ENCODE data around the gene DDHD1.

Gene DDHD1

DNA sequence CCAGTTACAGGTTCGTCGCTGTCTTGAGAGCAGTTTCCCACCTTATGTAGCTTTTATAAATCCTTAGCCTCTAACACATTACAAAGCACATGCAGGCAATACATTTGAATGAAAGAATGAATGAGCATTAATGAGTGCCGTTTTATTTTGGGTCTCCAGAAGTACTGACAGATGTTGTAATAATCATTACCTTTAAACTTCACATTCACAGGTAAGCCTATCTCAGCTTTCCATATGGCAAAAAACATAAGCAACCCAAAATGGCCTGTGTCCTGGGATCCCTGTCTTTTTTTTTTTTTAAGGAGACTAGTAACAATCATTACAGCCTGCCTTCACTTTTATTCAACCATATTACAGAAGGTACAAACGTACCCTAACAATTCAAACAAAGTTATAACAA, 149.3 kb downstream of the DDHD1 start:
- TF ChIP-seq, protein P1, sequence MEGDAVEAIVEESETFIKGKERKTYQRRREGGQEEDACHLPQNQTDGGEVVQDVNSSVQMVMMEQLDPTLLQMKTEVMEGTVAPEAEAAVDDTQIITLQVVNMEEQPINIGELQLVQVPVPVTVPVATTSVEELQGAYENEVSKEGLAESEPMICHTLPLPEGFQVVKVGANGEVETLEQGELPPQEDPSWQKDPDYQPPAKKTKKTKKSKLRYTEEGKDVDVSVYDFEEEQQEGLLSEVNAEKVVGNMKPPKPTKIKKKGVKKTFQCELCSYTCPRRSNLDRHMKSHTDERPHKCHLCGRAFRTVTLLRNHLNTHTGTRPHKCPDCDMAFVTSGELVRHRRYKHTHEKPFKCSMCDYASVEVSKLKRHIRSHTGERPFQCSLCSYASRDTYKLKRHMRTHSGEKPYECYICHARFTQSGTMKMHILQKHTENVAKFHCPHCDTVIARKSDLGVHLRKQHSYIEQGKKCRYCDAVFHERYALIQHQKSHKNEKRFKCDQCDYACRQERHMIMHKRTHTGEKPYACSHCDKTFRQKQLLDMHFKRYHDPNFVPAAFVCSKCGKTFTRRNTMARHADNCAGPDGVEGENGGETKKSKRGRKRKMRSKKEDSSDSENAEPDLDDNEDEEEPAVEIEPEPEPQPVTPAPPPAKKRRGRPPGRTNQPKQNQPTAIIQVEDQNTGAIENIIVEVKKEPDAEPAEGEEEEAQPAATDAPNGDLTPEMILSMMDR (conservative IDR thresholded peaks at IDR 0.05; ENCODE audit: low read length) = no peak
- no peak overlapping the region for H3K4me3 ChIP-seq (ENCODE audit: low read length)
- DNase-seq (ENCODE audit: low read depth) = no peak

DNA sequence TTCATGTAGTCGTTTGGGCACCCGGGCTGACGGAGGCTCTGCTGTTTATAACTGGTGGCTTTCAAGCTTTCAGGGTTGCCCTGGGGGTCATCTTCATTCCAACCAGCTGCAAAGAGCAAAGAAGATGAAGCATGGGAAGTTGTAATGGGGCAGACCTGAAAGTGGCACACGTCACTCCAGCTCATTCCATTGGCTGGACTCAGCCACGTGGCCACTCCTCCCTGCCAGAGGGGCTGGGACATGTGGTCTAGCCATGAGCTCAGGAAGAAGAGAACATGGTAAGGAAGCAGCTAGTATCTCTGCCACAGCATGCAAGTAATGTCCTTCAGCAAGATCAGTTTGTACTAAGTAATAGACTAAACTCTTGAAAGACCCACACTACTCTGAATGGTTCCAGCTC, 150.5 kb downstream of the DDHD1 start:
- H3K4me3 ChIP-seq (ENCODE audit: low read length) = no peak overlapping the region
- TF ChIP-seq, protein P1 (conservative IDR thresholded peaks at IDR 0.05; ENCODE audit: low read length) = no peak

DNA sequence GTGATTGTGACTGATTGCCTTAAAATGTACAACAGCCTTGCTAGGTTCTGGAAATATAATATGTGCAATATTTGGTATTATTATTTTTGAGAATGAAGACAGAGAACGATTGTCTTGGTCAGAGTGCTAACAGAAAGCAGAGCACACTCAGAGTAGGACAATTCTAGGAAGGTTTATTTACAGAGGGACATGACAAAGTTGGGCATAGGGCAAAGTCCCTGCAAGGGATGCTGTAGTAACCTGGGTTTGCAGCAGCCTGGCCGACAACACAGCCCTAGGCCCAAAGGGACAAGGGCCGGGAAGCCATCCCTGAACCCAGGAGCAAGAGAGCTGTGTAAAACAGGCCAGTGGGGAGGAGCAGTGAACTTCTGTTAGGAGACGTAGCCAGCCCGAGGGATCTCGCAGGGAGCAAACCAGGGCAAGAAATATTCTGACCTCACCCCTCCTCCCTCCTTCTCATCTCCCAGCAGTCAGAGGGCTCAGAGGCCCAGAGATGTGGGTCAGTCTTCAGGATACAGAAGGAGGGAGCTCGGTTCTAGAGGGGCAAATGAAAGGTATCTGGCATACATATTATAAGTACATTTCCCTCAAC, 151.2 kb downstream of the DDHD1 start:
- no peak for DNase-seq (ENCODE audit: low read depth)

More for the DNA sequence above, 150.5 kb downstream of the DDHD1 start:
- no peak for DNase-seq (ENCODE audit: low read depth)

DNA sequence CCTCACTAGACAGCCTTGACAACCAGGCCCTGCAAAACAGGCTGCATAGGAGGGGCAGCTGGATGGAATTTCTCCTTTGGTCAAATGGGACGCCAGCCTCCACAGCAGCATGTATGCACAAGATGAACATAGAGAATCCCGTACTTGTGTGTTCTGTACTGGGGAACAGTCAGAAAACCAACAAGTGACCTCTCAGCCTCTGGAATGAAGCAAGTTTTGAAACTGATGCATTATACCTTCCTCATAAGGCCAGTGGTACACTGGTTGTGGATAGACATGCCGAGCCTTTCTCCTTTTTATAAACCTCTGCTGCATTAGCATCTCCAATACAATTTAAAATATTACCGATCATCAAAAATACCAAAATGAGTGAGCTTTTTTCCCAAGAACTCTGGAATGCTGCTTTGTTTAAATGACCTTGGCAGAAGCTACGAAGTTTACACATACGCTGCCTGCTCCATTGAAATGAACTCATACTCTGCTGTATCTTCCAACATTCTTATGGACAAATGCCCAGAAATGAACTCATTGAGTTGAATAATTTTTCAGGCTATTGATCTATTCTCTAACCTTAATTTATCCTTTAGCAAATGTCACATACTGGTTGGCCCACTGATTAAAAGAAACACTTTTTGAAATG, 154.6 kb downstream of the DDHD1 start:
- peak; percentile 95 for DNase-seq (ENCODE audit: low read depth)
- H3K4me3 ChIP-seq (ENCODE audit: low read length) = no peak overlapping the region
- TF ChIP-seq, protein P1 (conservative IDR thresholded peaks at IDR 0.05; ENCODE audit: low read length) = no peak

More for the DNA sequence above, 151.2 kb downstream of the DDHD1 start:
- TF ChIP-seq, protein P1 (conservative IDR thresholded peaks at IDR 0.05; ENCODE audit: low read length) = no peak
- H3K4me3 ChIP-seq (ENCODE audit: low read length) = no peak overlapping the region

DNA sequence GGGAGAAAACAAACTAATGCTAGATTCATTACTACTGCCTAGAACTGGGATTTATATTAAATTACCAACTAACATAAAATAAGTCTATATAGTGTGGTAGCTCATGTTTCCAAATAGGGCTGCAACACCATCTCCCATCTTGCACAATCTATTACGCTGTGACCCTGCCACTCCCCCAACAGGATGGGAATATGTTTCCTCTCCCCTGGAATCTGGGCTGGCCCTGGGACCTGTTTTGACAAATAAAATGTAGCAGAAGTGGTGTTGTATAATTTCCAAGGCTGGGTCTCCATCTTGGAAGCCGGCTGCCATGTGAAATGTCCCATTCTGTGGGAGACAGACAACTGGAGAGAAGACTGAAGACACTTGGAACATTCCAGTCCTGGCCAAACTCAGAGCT, 156.6 kb downstream of the DDHD1 start:
- DNase-seq (ENCODE audit: low read depth) = no peak
- TF ChIP-seq, protein P1 (conservative IDR thresholded peaks at IDR 0.05; ENCODE audit: low read length) = no peak
- H3K4me3 ChIP-seq (ENCODE audit: low read length) = no peak overlapping the region

DNA sequence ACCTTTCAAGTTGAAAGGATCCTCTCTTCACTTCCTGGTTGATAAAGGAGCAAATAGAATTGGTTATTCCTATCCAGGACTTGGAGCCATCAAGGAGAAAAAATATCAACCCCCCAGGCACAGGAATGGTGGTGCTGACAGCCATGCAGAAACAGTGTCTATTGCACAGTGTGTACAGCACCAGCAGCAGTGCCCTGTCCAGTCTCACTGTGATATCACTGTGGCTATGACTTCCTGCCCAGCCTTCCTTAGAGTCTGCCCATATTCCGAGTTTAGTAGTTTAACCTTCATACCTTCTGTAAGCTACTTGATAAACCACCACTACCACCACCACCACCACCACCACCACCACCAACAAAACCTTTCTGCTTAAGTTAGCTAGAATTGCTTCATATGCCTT, 157.1 kb downstream of the DDHD1 start:
- no peak overlapping the region for H3K4me3 ChIP-seq (ENCODE audit: low read length)
- TF ChIP-seq, protein P1 (conservative IDR thresholded peaks at IDR 0.05; ENCODE audit: low read length) = no peak
- no peak for DNase-seq (ENCODE audit: low read depth)

DNA sequence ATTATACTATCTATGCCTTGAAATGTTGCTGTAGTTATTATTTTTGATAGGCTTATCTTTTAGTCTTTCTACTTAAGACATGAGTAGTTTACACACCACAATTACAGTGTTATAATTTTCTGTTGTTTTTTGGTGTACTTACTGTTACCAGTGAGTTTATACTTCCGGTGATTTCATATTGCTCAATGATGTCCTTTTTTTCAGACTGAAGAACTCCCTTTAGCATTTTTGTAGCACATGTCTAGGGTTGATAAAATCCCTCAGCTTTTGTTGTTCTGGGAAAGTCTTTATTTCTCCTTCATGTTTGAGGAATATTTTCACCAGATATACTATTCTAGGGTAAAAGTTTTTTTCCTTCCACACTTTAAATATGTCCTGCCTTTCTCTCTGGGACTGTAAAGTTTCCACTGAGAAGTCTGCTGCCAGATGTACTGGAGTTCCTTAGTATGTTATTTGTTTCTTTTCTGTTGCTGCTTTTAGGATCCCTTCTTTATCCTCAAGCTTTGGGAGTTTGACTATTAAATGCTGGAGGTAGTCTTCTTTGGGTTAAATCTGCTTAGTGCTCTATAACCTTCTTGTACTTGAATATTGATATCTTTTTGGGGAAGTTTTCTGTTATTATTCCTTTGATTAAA, 160.8 kb downstream of the DDHD1 start:
- H3K4me3 ChIP-seq (ENCODE audit: low read length) = no peak overlapping the region
- TF ChIP-seq, protein P1 (conservative IDR thresholded peaks at IDR 0.05; ENCODE audit: low read length) = no peak
- DNase-seq (ENCODE audit: low read depth) = no peak
